Suprapubic skin (tissue), 4 donors: ENCODE measurements around the gene NLRP11. TPM values are rescaled to one million over a fixed set of nuclear protein-coding genes. Genes with fewer than 3 reads are reported as not detected.

ENCODE experiments used
- DNase-seq, 2 donors: peaks; one replicate each; pipeline ENCODE4 v3.0.0-alpha.2; 2019; ENCODE audit warnings: low spot score in 2 of 2
- H3K27ac ChIP-seq: fragments of 200-600 bp; sonication (generic); one replicate; pipeline ENCODE4 v1.5.1; 2019
- H3K27me3 ChIP-seq: fragments of 200-600 bp; sonication (generic); one replicate; pipeline ENCODE4 v1.5.1; 2019
- H3K36me3 ChIP-seq: fragments of 200-600 bp; sonication (generic); one replicate; pipeline ENCODE4 v1.5.1; 2019
- H3K4me1 ChIP-seq: fragments of 200-600 bp; sonication (generic); one replicate; pipeline ENCODE4 v1.5.1; 2019
- H3K4me3 ChIP-seq: fragments of 200-600 bp; sonication (generic); one replicate; pipeline ENCODE4 v1.5.1; 2019; ENCODE audit warnings: mild to moderate bottlenecking
- H3K9me3 ChIP-seq: fragments of 200-600 bp; sonication (generic); one replicate; pipeline ENCODE4 v1.5.1; 2019
- CTCF ChIP-seq, 2 donors: fragments of 200-600 bp in 1 of 2; fragments of 450-650 bp in 1 of 2; sonication (generic) in 1 of 2; IDR thresholded peaks; one replicate each; pipeline ENCODE4 v1.5.1; 2016 to 2019; ENCODE audit warnings: antibody characterized with exemption in 2 of 2, mild to moderate bottlenecking in 1 of 2, moderate library complexity in 1 of 2
- EP300 ChIP-seq: sonication (generic); formaldehyde crosslinking; IDR thresholded peaks from one replicate; pipeline ENCODE4 v1.6.1; 2017; ENCODE audit warnings: antibody characterized with exemption
- POLR2A ChIP-seq, 2 donors: fragments of 450-650 bp; IDR thresholded peaks; one replicate each; pipeline ENCODE4 v1.6.1; 2017; ENCODE audit warnings: antibody characterized with exemption in 2 of 2, mild to moderate bottlenecking in 2 of 2, moderate library complexity in 2 of 2
- POLR2AphosphoS5 ChIP-seq, 3 donors: sonication (generic); formaldehyde crosslinking; IDR thresholded peaks; one replicate each; pipeline ENCODE4 v1.6.1; 2017; ENCODE audit warnings: antibody characterized with exemption in 3 of 3
- WGBS: methylation state at CpG from one replicate; pipeline ENCODE4 v1.1.5; 2018; 5-methylcytosine and 5-hydroxymethylcytosine counted together
- total RNA-seq, 4 donors: library from RNA; depleted of rRNA; stranded (reverse); fragments of >200 nt; gene quantifications; one replicate each; pipeline ENCODE4 v1.1.0, GENCODE V29; 2016

Gene NLRP11
- total RNA-seq, 4 donors from 2014 or later: 0.26 TPM; not detected in 3

DNA sequence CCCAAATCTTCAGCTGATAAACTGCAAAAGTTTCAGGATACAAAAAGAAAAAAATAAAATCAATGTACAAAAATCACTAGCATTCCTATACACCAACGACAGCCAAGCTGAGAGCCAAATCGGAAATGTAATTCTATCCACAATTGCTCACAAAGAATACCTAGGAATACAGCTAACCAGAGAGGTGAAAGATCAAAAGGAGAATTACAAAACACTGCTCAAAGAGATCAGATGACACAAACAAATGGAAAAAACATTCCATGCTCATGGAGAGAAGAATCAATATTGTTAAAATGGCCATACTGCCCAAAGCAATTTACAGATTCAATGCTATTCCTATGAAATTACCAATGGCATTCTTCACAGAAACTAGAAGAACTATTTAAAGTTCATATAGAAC is 29.5 kb downstream of the NLRP11 start:
- TF ChIP-seq POLR2A (IDR thresholded peaks at IDR 0.05) (no peak), EP300 (no peak), POLR2AphosphoS5 (IDR thresholded peaks at IDR 0.05) (no peak), CTCF (IDR thresholded peaks at IDR 0.05) (no peak)
- no peak overlapping the region for H3K27ac ChIP-seq
- WGBS: 91% methylated on average over 2 of the region's 2 CpGs

DNA sequence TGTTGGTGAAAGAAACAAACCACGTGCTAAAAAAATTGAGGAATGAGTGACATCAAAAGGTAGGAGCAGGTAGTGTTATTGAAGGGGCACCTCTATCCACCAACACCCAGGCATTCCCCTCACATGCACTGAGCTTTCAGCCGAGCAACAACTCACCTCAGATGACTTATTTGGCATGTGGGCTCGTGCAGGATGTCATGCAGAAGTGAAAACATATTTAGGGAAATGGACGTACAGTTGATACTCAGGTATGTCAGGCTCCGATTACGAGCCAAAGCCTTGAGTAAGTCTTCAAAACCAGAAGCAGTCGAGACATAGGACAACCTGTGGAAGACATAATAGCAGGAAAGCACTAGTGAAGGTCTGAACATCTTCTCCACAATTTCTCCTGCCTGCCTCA is 30.4 kb downstream of the NLRP11 start:
- Histone ChIP-seq H3K27me3 (no peaks in the 10 kb centered on the region), H3K4me3 (no peak overlapping the region), H3K9me3 (no peaks in the 10 kb centered on the region), H3K4me1 (no peaks in the 10 kb centered on the region), H3K36me3 (no peaks in the 10 kb centered on the region), H3K27ac (no peak overlapping the region)
- TF ChIP-seq POLR2A (IDR thresholded peaks at IDR 0.05) (no peak), CTCF (IDR thresholded peaks at IDR 0.05) (no peak), EP300 (no peak), POLR2AphosphoS5 (IDR thresholded peaks at IDR 0.05) (no peak)
- DNase-seq: no peak
- 66% methylated on average over 7 of the region's 7 CpGs for WGBS

More for the DNA sequence above, 29.5 kb downstream of the NLRP11 start:
- Histone ChIP-seq H3K4me1 (no peaks in the 10 kb centered on the region), H3K9me3 (no peaks in the 10 kb centered on the region), H3K27me3 (no peaks in the 10 kb centered on the region), H3K4me3 (no peak overlapping the region), H3K36me3 (no peaks in the 10 kb centered on the region)
- DNase-seq: no peak

GRCh38 chr19:55795021-55795420 is 36.8 kb downstream of the NLRP11 start:
- DNase-seq: no peak
- 91% methylated on average over 11 of the region's 11 CpGs for WGBS
- Histone ChIP-seq H3K27ac (no peak overlapping the region), H3K36me3 (no peaks in the 10 kb centered on the region), H3K4me3 (no peak overlapping the region), H3K9me3 (no peaks in the 10 kb centered on the region), H3K4me1 (no peaks in the 10 kb centered on the region), H3K27me3 (no peaks in the 10 kb centered on the region)
- TF ChIP-seq POLR2AphosphoS5 (IDR thresholded peaks at IDR 0.05) (no peak), POLR2A (IDR thresholded peaks at IDR 0.05) (no peak), EP300 (no peak), CTCF (IDR thresholded peaks at IDR 0.05) (no peak)

- Histone ChIP-seq H3K4me1 (no peaks in the 10 kb centered on the region), H3K4me3 (no peak overlapping the region), H3K9me3 (no peaks in the 10 kb centered on the region), H3K27ac (no peak overlapping the region), H3K36me3 (no peaks in the 10 kb centered on the region), H3K27me3 (peaks cover 5% of the 10 kb centered on the region)
- 79% methylated on average over 5 of the region's 5 CpGs for WGBS
- no peak for DNase-seq
- TF ChIP-seq POLR2AphosphoS5 (IDR thresholded peaks at IDR 0.05): no peak
- TF ChIP-seq POLR2A (IDR thresholded peaks at IDR 0.05): no peak
- TF ChIP-seq CTCF (IDR thresholded peaks at IDR 0.05): no peak
- TF ChIP-seq EP300: no peak
These were observed 50.7 kb downstream of the NLRP11 start for GRCh38 chr19:55781112-55781511.

- WGBS: 89% methylated on average over 16 of the region's 16 CpGs
- DNase-seq: no peak
- Histone ChIP-seq H3K4me3 (no peak overlapping the region), H3K36me3 (no peaks in the 10 kb centered on the region), H3K27me3 (peaks cover 5% of the 10 kb centered on the region), H3K27ac (no peak overlapping the region), H3K9me3 (no peaks in the 10 kb centered on the region), H3K4me1 (no peaks in the 10 kb centered on the region)
- no peak for TF ChIP-seq EP300
- no peak for TF ChIP-seq CTCF (IDR thresholded peaks at IDR 0.05)
- TF ChIP-seq POLR2AphosphoS5 (IDR thresholded peaks at IDR 0.05): no peak
- no peak for TF ChIP-seq POLR2A (IDR thresholded peaks at IDR 0.05)
These were observed 53.5 kb downstream of the NLRP11 start for GRCh38 chr19:55778331-55778730.
